K562 (cell line): ENCODE measurements around the gene HPD. TPM values are rescaled to one million over a fixed set of nuclear protein-coding genes. Genes with fewer than 3 reads are reported as not detected.
A peak's percentile ranks its signal among the peaks of the same experiment; 100 is the strongest.
"Not testable (repeated sequence)": the region's sequence is repeated elsewhere in the genome, so short reads cannot be mapped to it uniquely, and the experiment has no call there.

Source experiments
- ATAC-seq: fragments of 200-7000 bp; cut with Tn5 transposase; 3 replicates; pipeline ENCODE4 v1.9.1; 2020; ENCODE audit warnings: moderate library complexity
- BruUV-seq: library from RNA; stranded (reverse); fragments of 400-500 nt; replicated peaks from 2 replicates; lab custom pipeline; 2021; lab: Mats Ljungman, UMichigan
- CTCF ChIA-PET: fragments of 300-600 bp; formaldehyde crosslinking; extraction: SDS; loops from one replicate; lab custom pipeline; 2021; ENCODE audit warnings: low intra/inter-chr PET ratio; lab: Yijun Ruan, JAX
- POLR2A ChIA-PET: fragments of 300-600, 350-650 bp; sonication (Branson Sonifier 250); formaldehyde crosslinking; extraction: SDS; loops from one replicate; lab custom pipeline; 2021; ENCODE audit warnings: antibody characterized with exemption, inconsistent platforms; lab: Yijun Ruan, JAX
- DNase-seq, 4 experiments: peaks; one replicate each; pipeline versions ENCODE4 v3.0.0 to v3.0.0-alpha.2; 2011 to 2018; ENCODE audit warnings: low spot score in 3 of 4, mixed read lengths in 3 of 4; ENCODE audit errors: extremely low read depth in 1 of 4
- FAIRE-seq: peaks from 2 replicates; lab custom pipeline; 2011; peaks lifted over from hg19 to GRCh38; lab: Jason Lieb, UNC
- H2AFZ ChIP-seq: 2 replicates; pipeline ENCODE4 v1.6.0; 2011; ENCODE audit warnings: low read depth, low read length, control low read depth, inconsistent platforms
- H3K27ac ChIP-seq: fragments of 200-600 bp; 3 replicates; pipeline ENCODE4 v1.8.0; 2011; ENCODE audit warnings: low read depth, mild to moderate bottlenecking, control low read depth, inconsistent platforms, low read length, moderate library complexity, mixed read lengths; ENCODE audit errors: extremely low read depth
- H3K27me3 ChIP-seq, 2 experiments: fragments of 300-600 bp in 1 of 2; 2 replicates in 1 of 2; 3 replicates in 1 of 2; pipeline versions ENCODE4 v1.6.0 to v1.8.0; 2011; ENCODE audit warnings: inconsistent platforms in 2 of 2, low read length in 2 of 2, mild to moderate bottlenecking in 1 of 2, mixed read lengths in 1 of 2, moderate library complexity in 1 of 2; ENCODE audit not compliant: control insufficient read depth in 2 of 2, insufficient read depth in 2 of 2
- H3K36me3 ChIP-seq: fragments of 300-600 bp; 3 replicates; pipeline ENCODE4 v1.8.0; 2011; ENCODE audit warnings: mild to moderate bottlenecking, low read length, inconsistent platforms; ENCODE audit not compliant: control insufficient read depth, insufficient read depth
- H3K4me1 ChIP-seq, 2 experiments: fragments of 200-600 bp in 1 of 2; replicated peaks in 1 of 2; 2 replicates in 1 of 2; 3 replicates in 1 of 2; pipeline versions ENCODE4 v1.5.1 to v1.8.0; 2011; ENCODE audit warnings: inconsistent platforms in 2 of 2, low read length in 2 of 2, mild to moderate bottlenecking in 1 of 2, mixed read lengths in 1 of 2, moderate library complexity in 1 of 2; ENCODE audit not compliant: control insufficient read depth in 2 of 2, insufficient read depth in 2 of 2
- H3K4me2 ChIP-seq: 2 replicates; pipeline ENCODE4 v1.6.1; 2011; ENCODE audit warnings: low read length, control low read depth, inconsistent platforms, mixed read lengths; ENCODE audit not compliant: insufficient read depth
- H3K4me3 ChIP-seq: fragments of 200-600 bp; sonication (generic), shearing (Covaris generic); 2 replicates; pipeline ENCODE4 v1.5.1; 2016; ENCODE audit warnings: control low read depth, inconsistent platforms
- H3K79me2 ChIP-seq: fragments of 200-600 bp; 3 replicates; pipeline ENCODE4 v1.8.0; 2011; ENCODE audit warnings: low read length, inconsistent platforms; ENCODE audit not compliant: control insufficient read depth, insufficient read depth
- H3K9ac ChIP-seq, 2 experiments: 2 replicates each; pipeline versions ENCODE4 v1.6.0 to v1.6.1; 2011; ENCODE audit warnings: low read depth in 2 of 2, low read length in 2 of 2, control low read depth in 1 of 2, inconsistent platforms in 1 of 2, mild to moderate bottlenecking in 1 of 2, mixed read lengths in 1 of 2; ENCODE audit not compliant: insufficient read depth in 1 of 2
- H3K9me1 ChIP-seq: one replicate; pipeline ENCODE4 v1.6.0; 2011; ENCODE audit warnings: inconsistent platforms, mild to moderate bottlenecking, low read length, moderate library complexity; ENCODE audit not compliant: control insufficient read depth, insufficient read depth
- H3K9me3 ChIP-seq: replicated peaks from 2 replicates; pipeline ENCODE4 v1.5.1; 2011; ENCODE audit warnings: low read depth, low read length, inconsistent platforms; ENCODE audit not compliant: control insufficient read depth, insufficient read depth
- H4K20me1 ChIP-seq: replicated peaks from 2 replicates; pipeline ENCODE4 v1.6.1; 2011; ENCODE audit warnings: low read length, inconsistent platforms, mixed read lengths; ENCODE audit not compliant: control insufficient read depth, insufficient read depth
- BCL6 ChIP-seq: fragments of 250-450 bp; sonication (Bioruptor Pico); IDR thresholded peaks from 2 replicates; pipeline ENCODE4 v1.4.0; 2020
- DNMT1 ChIP-seq: fragments of 450-650 bp; IDR thresholded peaks from 2 replicates; pipeline ENCODE4 v1.6.1; 2016; ENCODE audit warnings: antibody characterized with exemption, mild to moderate bottlenecking
- EWSR1 ChIP-seq: fragments of 450-650 bp; IDR thresholded peaks from 2 replicates; pipeline ENCODE4 v1.6.1; 2018; ENCODE audit warnings: borderline replicate concordance, mild to moderate bottlenecking, low read depth, moderate library complexity; ENCODE audit not compliant: partially characterized antibody
- PHF8 ChIP-seq: fragments of 200-600 bp; sonication (generic); IDR thresholded peaks from 2 replicates; pipeline ENCODE4 v1.6.1; 2012; ENCODE audit warnings: mixed run types, mild to moderate bottlenecking, inconsistent platforms, low read length, moderate library complexity, borderline replicate concordance
- RAD21 ChIP-seq, 2 experiments: fragments of 250-450 bp in 1 of 2; fragments of 450-650 bp in 1 of 2; sonication (Bioruptor Pico) in 1 of 2; formaldehyde crosslinking in 1 of 2; IDR thresholded peaks in 1 of 2; conservative IDR thresholded peaks in 1 of 2; 2 replicates each; pipeline versions ENCODE4 v1.4.0 to v1.8.0; 2020 to 2022; ENCODE audit warnings: mild to moderate bottlenecking in 2 of 2, moderate library complexity in 1 of 2
- RCOR1 ChIP-seq, 2 experiments: IDR thresholded peaks; 2 replicates each; pipeline ENCODE4 v1.6.1; 2012; ENCODE audit warnings: low read depth in 2 of 2, low read length in 2 of 2, borderline replicate concordance in 1 of 2, improper control_type of control experiment in 1 of 2
- ZBED1 ChIP-seq: IDR thresholded peaks from 2 replicates; pipeline ENCODE4 v1.6.1; 2014
- ZNF121 ChIP-seq: sonication (generic); formaldehyde crosslinking; conservative IDR thresholded peaks from 2 replicates; pipeline ENCODE4 v1.8.0; 2022; ENCODE audit warnings: missing genetic modification reagents
- WGBS: fragments of 100-300 bp; shearing (Covaris generic); methylation state at CpG from one replicate; pipeline ENCODE4 v1.1.6; 2016; ENCODE audit warnings: low coverage, mixed read lengths; ENCODE audit not compliant: insufficient coverage; ENCODE audit errors: missing lambda C conversion rate; 5-methylcytosine and 5-hydroxymethylcytosine counted together
- in situ Hi-C: fragments of 300-500 bp; cut with MboI; formaldehyde crosslinking; loops from 4 replicates; pipeline ENCODE4 v1.15.0; 2018; ENCODE audit warnings: inconsistent platforms, mixed read lengths
- intact Hi-C: fragments of 100-400 bp; cut with micrococcal nuclease; formaldehyde crosslinking; loops from 2 replicates; pipeline ENCODE4 v1.14.2; 2022
- polyA plus RNA-seq, 8 experiments: library from polyadenylated mRNA; depleted of rRNA in 4 of 8; stranded (reverse) in 5 of 8; unstranded in 3 of 8; fragments of >200 nt; fragmentation: Nextera tagmentation in 2 of 8; fragmentation: Illumina TruSeq in 1 of 8; extraction: Ambion mirVana in 2 of 8; extraction: Trizol in 1 of 8; gene quantifications; 2 replicates each; pipeline versions ENCODE4 v1.2.1 to v1.2.3, GENCODE V29; 2011 to 2014; ENCODE audit warnings: inconsistent platforms in 1 of 8, missing spikeins in 1 of 8
- total RNA-seq, 7 experiments: library from RNA; depleted of rRNA in 6 of 7; stranded (reverse); fragments of >200 nt in 6 of 7; fragmentation: Illumina TruSeq in 2 of 7; extraction: Trizol in 2 of 7; gene quantifications; 2 replicates each; pipeline versions ENCODE4 v1.2.1 to v1.2.3, GENCODE V29; 2011 to 2021; ENCODE audit warnings: low replicate concordance in 1 of 7

Gene HPD
- total and polyA plus RNA-seq, 9 of the 15 experiments (the other 6 are each of a cell fraction or from before 2014, with no cell fraction given) = 0.06 to 0.29 (median 0.07) TPM; not detected in 4

- DNase-seq, H3K27me3 ChIP-seq, FAIRE-seq, H3K36me3 ChIP-seq, CTCF ChIA-PET, BruUV-seq, H3K4me2 ChIP-seq, H3K27ac ChIP-seq, H3K79me2 ChIP-seq, H3K4me3 ChIP-seq, intact Hi-C loops, H3K9me1 ChIP-seq, H3K9ac ChIP-seq, in situ Hi-C loops, ATAC-seq, H3K9me3 ChIP-seq, H2AFZ ChIP-seq, H4K20me1 ChIP-seq: not testable (repeated sequence)
- POLR2A ChIA-PET = interaction anchor here (2.1 kb wide), 1 partner anchor 8 kb away, joined by 9 read pairs; no protein-coding TSS in a partner anchor
- 61% methylated on average over 7 of the region's 8 CpGs for WGBS
- peak; percentile 69 for TF ChIP-seq ZNF121 (CRISPR knock-in tag)
- H3K4me1 ChIP-seq = peaks cover 5 to 11% of the 10 kb centered on the region in 2 experiments
Measured at GRCh38 chr12:121869229-121869628, 10.6 kb upstream of the HPD start.

DNA sequence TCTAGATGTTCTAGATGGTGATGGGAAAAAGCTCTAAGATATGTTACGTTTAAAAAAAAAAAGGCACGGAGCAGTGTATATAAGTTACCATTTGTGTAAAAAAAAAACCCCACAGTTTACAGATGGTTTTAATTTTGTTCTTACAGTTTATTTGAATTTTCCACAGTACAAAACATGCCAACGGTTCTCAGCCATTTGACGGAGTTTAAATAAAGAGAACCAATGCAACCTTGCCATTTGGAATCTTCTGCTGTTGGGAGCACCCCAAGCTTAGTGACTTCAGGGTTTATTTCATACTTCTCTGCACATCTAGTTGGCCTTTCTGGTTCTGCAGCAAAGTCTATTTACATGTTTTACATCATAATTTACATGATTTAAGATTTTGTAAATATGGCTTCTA is 7.7 kb upstream of the HPD start:
- no peak overlapping the region for H3K4me3 ChIP-seq
- TF ChIP-seq PHF8 (no peak), EWSR1 (no peak), RAD21 (CRISPR knock-in tag; conservative IDR thresholded peaks at IDR 0.05 in 1 of 2, IDR thresholded peaks at IDR 0.05 in 1 of 2) (no peak), RCOR1 (IDR thresholded peaks at IDR 0.05; ENCODE audit: borderline replicate concordance in 1 of 2, low read depth in 2 of 2, low read length in 2 of 2) (no peak), ZBED1 (no peak), DNMT1 (no peak), BCL6 (no peak)
- TF ChIP-seq, all 486 proteins: peak for 0
- H4K20me1 ChIP-seq = no peaks in the 10 kb centered on the region
- H3K4me1 ChIP-seq = peaks cover 1 to 8% of the 10 kb centered on the region in 2 experiments; a peak in 4 of 5 replicates
- no peaks in the 10 kb centered on the region for H3K36me3 ChIP-seq
- H3K4me2 ChIP-seq = no peak overlapping the region
- no TSS peak for BruUV-seq
- in situ Hi-C loops = no loop called here
- no peak overlapping the region for H3K27ac ChIP-seq
- intact Hi-C loops = no loop called here
- H2AFZ ChIP-seq = peak overlapping the region; percentile 39; the same call in 1 of the 2 replicates
- DNase-seq = peak in 1 of 4 experiments; percentile 2
- H3K27me3 ChIP-seq = no peaks in the 10 kb centered on the region
- CTCF ChIA-PET = no interaction called here
- ATAC-seq = no peak
- FAIRE-seq = no peak
- H3K9ac ChIP-seq = no peak overlapping the region
- H3K9me3 ChIP-seq = no peaks in the 10 kb centered on the region
- no peaks in the 10 kb centered on the region for H3K9me1 ChIP-seq
- WGBS = 50% methylated on average over 4 of the region's 4 CpGs
- H3K79me2 ChIP-seq = no peaks in the 10 kb centered on the region
- POLR2A ChIA-PET = no interaction called here
